Measurements from ENCODE around the gene SEMA4B. TPM values are rescaled to one million over a fixed set of nuclear protein-coding genes. Genes with fewer than 3 reads are reported as not detected.
A peak's percentile ranks its signal among the peaks of the same experiment; 100 is the strongest.

The SEMA4B gene
- polyA plus RNA-seq, 1 donor from 2014 or later, result 191 TPM

DNA sequence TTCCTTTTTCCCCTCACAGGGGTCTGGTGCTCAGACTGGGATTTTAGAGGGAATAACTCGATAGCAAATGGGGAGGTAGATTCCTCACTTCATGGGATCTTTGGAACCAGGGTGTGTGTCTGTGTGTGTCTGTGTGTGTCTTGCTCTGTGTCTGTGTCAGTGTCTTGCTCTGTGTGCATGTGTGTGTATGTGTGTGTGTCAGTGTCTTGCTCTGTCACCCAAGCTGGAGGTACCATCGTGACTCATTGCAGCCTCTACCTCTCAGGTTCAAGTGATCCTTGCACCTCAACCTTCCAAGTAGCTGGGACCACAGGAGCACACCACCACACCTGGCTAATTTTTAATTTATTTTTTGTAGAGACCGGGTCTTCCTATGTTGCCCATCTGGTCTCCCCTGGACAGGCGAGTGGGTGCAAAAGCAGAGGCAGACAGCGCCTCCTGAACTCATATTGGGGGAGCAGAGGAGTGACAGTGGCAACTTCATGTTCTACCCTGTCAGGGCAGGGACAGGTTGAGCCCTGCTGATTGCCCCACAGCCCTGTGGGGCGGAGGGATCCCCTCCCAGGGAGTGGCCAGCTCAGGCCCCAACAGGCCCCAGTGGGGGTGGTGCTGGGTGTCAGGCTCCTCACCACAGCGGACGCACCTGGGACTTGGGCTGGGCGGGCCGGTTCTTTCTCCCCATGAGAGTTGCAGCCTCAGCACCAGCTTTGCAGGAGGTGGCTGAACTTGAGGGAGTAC, 10.4 kb upstream of the SEMA4B start:
- no peaks in the 10 kb centered on the region for H3K9me3 Mint-ChIP-seq
- peaks cover 37 to 73% (median 61%) of the 10 kb centered on the region in 3 donors for H3K4me1 Mint-ChIP-seq
- peak overlapping the region; percentile 95 to 100 (median 96) for H3K27ac Mint-ChIP-seq
- H3K4me3 Mint-ChIP-seq, result peak overlapping the region; percentile 84 to 93 (median 92)
- peaks cover 9% of the 10 kb centered on the region for H3K36me3 Mint-ChIP-seq
- H3K27me3 Mint-ChIP-seq, result no peaks in the 10 kb centered on the region

DNA sequence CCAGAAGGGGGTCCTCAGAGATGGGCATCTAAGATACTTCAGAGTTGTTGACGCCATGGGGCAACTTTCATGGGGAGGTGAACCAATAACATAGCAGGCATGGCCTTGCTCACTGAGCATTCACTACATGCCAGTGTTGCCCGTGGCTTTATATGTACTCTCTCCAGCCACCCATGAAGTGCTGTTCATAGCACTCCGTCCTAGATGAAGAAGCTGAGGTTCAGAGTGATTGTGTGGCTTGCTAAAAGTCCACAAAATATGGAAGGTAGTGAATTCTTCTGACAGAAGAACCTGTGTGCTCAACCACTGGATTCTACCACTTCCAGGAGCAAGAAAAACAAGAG, 9.8 kb upstream of the SEMA4B start:
- Mint-ChIP-seq H3K36me3 (peaks cover 9% of the 10 kb centered on the region), H3K4me1 (peaks cover 37 to 71% (median 63%) of the 10 kb centered on the region in 3 donors), H3K4me3 (peak overlapping the region; percentile 84 to 93 (median 92)), H3K9me3 (no peaks in the 10 kb centered on the region), H3K27ac (peak overlapping the region; percentile 95 to 100 (median 96)), H3K27me3 (no peaks in the 10 kb centered on the region)

DNA sequence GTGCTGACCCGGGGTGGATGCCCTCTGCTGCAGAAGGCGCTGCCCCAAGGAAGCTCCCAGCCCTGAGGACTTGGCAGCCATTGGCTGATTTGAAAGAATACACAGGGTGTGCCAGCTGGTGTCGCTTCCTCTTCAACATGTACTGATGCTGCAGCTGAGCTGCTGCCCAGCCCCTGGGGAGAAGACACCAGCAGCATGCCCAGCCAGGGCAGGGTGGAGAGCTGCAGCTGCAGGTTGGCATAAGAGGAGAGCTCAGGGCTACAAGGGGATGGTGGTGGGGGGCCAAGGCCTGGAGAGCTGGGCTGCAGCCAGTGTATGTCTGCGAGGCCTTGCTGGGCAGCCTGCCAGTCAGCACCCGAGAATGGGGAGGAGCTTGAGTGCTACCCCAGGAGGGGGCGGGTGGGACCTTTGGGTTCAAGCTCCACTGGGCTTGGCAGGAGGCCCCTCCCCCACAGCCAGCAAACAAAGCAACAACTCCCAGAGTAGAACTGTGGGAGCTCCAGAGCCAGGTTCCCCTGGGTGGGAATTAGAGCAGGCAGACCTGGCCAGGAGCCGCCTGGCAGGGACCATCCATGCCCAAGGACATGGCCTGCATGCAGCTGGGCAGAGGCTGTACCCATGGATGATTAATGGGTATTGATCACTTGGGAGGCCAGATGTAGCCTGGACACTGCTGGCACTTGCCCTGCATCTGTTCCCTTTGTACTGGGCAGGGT, 9.2 kb upstream of the SEMA4B start:
- H3K9me3 Mint-ChIP-seq, result no peaks in the 10 kb centered on the region
- H3K27me3 Mint-ChIP-seq, result no peaks in the 10 kb centered on the region
- peak overlapping the region; percentile 95 to 100 (median 96) for H3K27ac Mint-ChIP-seq
- H3K4me3 Mint-ChIP-seq, result peak overlapping the region; percentile 84 to 93 (median 92)
- peaks cover 13% of the 10 kb centered on the region for H3K36me3 Mint-ChIP-seq
- peaks cover 37 to 70% (median 65%) of the 10 kb centered on the region in 3 donors for H3K4me1 Mint-ChIP-seq

DNA sequence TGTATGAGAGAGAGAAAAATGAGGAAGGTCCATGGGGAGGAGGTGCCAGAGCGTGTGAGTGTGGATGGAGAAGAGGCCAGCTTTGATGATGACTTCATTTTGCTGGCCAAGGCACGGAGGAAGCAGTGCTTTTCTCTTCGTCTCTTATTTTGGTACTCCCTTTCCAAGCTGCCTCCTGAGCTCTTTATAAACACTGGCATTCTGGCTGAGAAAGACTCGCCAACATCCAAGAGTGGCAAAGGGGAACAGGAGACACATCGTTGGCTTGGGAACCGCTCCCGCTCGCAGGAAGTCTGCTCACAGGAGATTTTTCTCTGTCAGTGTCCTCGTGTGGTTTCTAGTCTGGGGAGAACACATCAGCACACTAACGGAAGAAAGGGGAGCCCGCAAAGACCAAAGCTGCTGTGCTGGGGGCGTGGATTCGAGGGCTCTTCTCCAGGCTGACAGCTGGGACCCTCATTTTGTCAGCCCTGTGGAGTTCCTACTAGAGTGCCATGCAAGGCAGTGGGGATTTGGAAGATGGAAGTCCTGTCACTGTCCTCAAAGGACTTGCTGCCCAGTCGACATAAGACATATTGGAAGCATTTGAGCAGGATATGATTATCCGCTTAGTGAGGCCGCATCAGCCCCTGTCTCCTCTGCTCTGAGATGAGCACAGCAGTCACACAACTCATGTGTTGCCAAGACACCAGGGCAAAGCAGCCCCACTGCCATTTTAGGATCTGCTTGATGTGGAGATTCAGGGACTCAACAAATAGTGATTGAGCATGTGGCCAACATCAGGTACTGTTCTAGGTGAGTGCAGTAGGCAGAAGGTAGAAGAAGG, 8.0 kb upstream of the SEMA4B start:
- Mint-ChIP-seq H3K4me3 (peak overlapping the region; percentile 84 to 93 (median 91)), H3K27ac (peak overlapping the region; percentile 26 to 100 (median 95)), H3K9me3 (no peaks in the 10 kb centered on the region), H3K27me3 (no peaks in the 10 kb centered on the region), H3K36me3 (peaks cover 13% of the 10 kb centered on the region), H3K4me1 (peaks cover 32 to 64% (median 60%) of the 10 kb centered on the region in 3 donors)

DNA sequence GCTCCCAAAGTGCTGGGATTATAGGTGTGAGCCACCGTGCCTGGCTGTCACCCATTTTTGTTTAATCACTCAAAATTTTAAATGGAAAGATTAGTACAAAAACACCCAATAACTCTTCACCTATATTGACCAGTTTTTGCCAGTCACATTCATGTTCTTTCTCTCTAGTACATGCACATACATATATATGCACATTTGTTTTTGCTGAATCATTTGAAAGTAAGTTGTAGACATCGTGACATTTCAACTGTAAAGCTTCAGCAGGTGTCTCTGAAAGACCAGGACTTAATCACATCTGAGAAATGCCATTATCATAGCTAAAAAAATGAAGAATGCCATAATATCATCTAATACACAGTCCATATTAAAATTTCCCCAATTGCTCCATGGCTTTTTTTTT, 6.5 kb upstream of the SEMA4B start:
- H3K27me3 Mint-ChIP-seq, result no peaks in the 10 kb centered on the region
- no peaks in the 10 kb centered on the region for H3K9me3 Mint-ChIP-seq
- peaks cover 34 to 65% (median 63%) of the 10 kb centered on the region in 3 donors for H3K4me1 Mint-ChIP-seq
- H3K27ac Mint-ChIP-seq, result peak overlapping the region in 2 of 3 donors; percentile 78 to 92
- peak overlapping the region; percentile 35 to 91 (median 80) for H3K4me3 Mint-ChIP-seq
- H3K36me3 Mint-ChIP-seq, result peaks cover 13% of the 10 kb centered on the region

DNA sequence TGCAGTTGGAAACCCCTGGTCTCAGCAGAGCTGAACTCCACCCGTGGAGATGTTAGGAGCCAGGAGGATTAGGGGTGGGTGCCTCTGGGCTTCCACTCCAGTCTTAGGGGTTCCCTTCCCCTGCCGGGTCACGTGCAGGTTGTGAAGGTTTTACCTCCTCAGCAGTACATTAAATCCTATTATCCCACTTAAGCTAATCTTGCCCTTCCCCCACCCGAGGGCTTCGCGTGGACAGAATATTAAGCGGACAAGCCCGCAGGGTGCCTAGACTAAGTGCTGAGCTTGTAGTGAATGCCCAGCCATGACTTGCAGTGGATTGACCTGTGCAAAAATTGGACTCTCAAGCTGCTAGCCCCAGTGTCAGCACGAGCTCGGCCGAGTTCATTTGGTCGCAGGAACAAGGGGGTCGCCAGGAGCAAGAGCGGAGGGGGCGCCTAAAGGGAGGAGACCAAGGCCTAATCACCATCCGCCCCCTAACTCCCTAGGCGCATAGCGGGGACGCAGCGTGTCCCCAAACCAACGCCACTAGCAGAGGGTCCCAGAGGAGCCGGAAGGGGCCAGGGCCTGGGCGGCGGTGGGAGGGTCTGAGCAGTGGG, 498 bp upstream of the SEMA4B start:
- Mint-ChIP-seq H3K4me1 (peaks cover 31 to 55% (median 37%) of the 10 kb centered on the region in 3 donors), H3K27me3 (no peaks in the 10 kb centered on the region), H3K4me3 (peak overlapping the region; percentile 82 to 95 (median 92)), H3K36me3 (peaks cover 6% of the 10 kb centered on the region), H3K27ac (peak overlapping the region; percentile 44 to 90 (median 58)), H3K9me3 (no peaks in the 10 kb centered on the region)

DNA sequence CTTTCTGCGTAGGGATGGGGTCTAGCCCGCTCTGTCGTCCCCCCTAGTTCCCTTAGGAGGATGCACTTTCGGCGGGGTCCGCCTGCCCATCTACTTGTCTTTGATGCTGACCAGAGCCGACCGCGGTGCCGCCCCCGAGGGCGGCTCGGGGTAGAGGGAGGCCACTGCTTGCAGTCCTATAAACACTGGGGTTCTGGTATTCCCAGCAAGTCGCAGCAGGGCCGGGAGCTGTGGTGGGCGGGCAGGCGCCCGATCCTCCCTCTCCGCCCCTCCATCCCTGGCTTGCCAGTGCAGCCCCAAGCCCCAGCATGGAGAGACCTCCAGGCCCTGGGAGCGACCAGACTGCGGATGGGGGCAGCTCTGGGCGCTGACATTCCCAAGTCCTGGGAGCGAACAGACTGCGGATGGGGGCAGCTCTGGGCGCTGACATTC, 830 bp downstream of the SEMA4B start:
- Mint-ChIP-seq H3K36me3 (peaks cover 3% of the 10 kb centered on the region), H3K4me1 (peaks cover 44 to 63% (median 44%) of the 10 kb centered on the region in 3 donors), H3K27me3 (no peaks in the 10 kb centered on the region), H3K27ac (peak overlapping the region in 2 of 3 donors; percentile 77 to 95), H3K4me3 (peak overlapping the region; percentile 92 to 99 (median 97)), H3K9me3 (no peaks in the 10 kb centered on the region)

DNA sequence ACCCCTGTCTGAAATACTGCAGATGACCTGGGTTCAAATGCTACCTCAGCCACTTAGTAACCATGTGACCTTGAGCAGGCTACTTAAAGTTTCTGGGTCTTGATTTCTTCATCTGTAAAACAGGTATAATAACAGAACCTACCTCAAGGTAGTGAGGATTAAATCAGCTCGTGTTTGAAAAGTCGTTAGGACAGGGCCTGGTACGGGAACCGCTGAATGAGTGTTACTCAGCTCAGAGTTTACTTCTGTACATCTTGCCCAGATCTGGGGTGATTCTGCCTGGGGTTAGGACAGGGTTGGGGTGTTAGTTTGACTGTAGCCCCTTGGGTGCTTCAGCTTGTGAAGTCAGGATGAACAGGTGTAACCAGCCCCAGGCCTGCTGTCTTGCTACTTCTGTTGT, 1.8 kb downstream of the SEMA4B start:
- Mint-ChIP-seq H3K4me3 (peak overlapping the region; percentile 92 to 99 (median 97)), H3K27me3 (no peaks in the 10 kb centered on the region), H3K9me3 (no peaks in the 10 kb centered on the region), H3K4me1 (peaks cover 50 to 71% (median 50%) of the 10 kb centered on the region in 3 donors), H3K36me3 (peaks cover 3% of the 10 kb centered on the region), H3K27ac (peak overlapping the region; percentile 77 to 95 (median 78))

DNA sequence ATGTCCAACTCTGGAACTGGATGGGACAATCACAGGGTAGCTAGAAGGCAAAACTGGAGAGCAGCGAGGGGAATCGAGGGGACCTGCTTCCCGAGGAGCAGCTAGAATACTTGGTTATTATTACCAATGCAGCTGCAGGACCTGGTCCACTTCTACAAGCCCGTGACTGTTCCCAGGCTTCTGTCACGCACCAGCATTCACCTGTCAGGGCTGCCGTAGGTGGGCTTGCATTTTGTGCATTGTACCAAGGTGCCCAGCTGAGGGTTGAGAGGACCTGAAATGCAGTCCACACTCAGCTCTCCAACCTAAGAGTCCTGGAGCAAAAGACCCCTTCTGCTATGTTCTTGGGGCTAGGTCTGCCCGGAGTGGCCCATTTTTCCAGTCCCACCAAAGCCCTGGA, 2.3 kb downstream of the SEMA4B start:
- Mint-ChIP-seq H3K27ac (peak overlapping the region; percentile 77 to 95 (median 78)), H3K36me3 (peaks cover 3% of the 10 kb centered on the region)

DNA sequence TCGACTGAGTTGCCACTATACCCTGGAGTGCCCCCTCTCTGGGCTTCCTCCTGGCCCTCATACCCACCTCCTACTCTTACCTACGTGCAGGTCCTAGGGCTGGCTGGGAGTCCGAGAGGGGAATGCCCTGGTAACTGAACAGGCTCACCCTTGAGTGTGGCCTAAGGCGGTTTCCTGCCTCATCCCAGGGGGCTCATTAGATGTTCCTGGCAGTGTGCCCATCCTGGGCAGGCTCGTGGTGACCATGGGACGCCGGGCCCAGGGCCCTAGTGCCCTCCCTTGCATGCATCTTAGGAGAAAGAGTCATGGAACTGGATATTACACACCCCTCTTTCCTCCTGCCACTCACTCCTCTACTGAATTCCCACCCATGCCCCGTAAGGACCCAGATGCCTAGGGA, 2.8 kb downstream of the SEMA4B start:
- Mint-ChIP-seq H3K4me3 (peak overlapping the region; percentile 55 to 95 (median 82)), H3K4me1 (peaks cover 49 to 69% (median 50%) of the 10 kb centered on the region in 3 donors), H3K27ac (peak overlapping the region in 1 of 3 donors; percentile 52), H3K36me3 (peaks cover 3% of the 10 kb centered on the region), H3K9me3 (no peaks in the 10 kb centered on the region), H3K27me3 (no peaks in the 10 kb centered on the region)

More for the DNA sequence above, 2.3 kb downstream of the SEMA4B start:
- H3K27me3 Mint-ChIP-seq, result no peaks in the 10 kb centered on the region
- H3K9me3 Mint-ChIP-seq, result no peaks in the 10 kb centered on the region
- peaks cover 48 to 68% (median 50%) of the 10 kb centered on the region in 3 donors for H3K4me1 Mint-ChIP-seq
- peak overlapping the region; percentile 76 to 99 (median 94) for H3K4me3 Mint-ChIP-seq

DNA sequence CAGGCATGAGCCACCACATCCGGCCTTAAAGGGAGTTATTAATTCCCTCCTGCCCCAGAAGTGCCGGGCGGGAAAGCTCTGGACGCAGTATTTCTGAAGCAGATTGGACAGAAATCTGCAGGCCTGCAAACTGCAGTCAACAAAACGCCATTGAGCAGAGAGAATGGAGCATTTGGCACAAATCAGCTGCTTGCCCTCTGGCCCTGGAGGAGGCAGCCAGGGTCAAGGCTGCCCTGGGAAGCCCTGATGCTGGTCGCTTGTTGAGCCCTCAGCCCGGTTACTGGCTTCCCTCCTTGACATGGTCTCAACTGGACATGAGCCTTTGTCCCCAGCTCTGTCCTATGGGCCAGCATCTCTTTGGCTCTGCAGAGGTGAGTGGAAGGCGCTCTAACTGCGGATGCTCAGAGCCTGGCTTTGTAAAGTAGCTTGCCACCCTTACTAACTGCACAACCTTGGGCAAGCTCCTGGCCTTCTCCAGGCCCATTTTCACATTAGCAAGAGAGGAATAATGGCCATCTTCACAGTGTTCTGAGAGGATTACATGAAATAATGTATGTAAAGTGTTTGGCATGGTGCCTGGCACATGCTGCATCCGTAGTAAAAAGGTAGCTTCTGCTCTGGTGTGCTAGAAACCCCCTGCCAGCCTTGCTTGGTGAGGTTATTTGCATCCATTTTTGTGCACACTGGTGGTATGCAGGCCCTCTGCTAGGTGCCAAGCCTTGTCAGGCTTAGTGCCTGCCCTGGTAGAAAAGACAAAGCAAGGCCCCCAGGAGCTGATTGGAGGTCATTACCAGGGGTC, 4.1 kb downstream of the SEMA4B start:
- H3K27me3 Mint-ChIP-seq, result no peaks in the 10 kb centered on the region

DNA sequence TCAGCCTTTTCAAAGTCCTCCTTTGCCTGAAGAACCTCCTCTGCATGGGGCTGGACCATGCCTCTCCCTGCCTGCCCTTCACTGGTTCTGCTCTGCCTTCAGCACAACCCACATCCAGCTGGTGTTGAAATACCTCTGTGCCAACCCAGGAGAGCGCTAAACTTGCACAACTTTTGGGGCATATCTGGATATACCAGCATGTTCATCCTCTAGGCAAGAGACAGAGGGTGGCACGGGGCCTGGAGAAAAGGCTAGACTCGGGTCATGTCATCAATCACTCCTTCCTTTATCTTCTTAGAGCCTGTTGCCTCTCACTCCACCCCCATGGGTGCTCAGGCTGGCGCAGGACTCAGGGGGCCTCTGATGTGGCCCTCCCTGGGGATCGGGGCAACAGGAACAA, 4.8 kb downstream of the SEMA4B start:
- H3K27ac Mint-ChIP-seq, result peak overlapping the region; percentile 33 to 79 (median 53)
- H3K36me3 Mint-ChIP-seq, result peaks cover 10% of the 10 kb centered on the region

More for the DNA sequence above, 4.1 kb downstream of the SEMA4B start:
- Mint-ChIP-seq H3K36me3 (peaks cover 10% of the 10 kb centered on the region), H3K9me3 (no peaks in the 10 kb centered on the region), H3K27ac (peak overlapping the region; percentile 53 to 79 (median 78)), H3K4me1 (peaks cover 50 to 70% (median 55%) of the 10 kb centered on the region in 3 donors), H3K4me3 (peak overlapping the region; percentile 25 to 95 (median 88))

DNA sequence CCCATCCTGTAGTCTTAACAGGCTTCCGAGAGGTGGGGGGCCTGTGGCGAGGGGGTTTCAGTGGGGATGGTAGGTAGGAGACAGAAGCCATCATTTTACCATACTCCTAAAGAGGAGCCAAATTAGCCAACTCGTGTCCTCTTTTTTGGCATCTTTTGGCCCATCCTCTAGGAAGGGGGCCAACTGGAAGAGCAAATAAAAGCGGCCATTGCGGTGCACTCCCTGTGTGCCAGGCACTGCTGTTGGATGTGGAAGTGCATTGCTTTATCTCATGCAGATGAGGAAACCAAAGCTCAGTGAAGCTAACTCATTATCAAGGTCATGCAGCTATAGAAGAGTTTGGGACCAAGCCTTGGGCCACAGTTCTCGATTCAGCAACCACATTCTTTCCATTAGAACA, 6.1 kb downstream of the SEMA4B start:
- Mint-ChIP-seq H3K27ac (peak overlapping the region in 2 of 3 donors; percentile 79 to 82), H3K27me3 (no peaks in the 10 kb centered on the region), H3K9me3 (no peaks in the 10 kb centered on the region), H3K36me3 (peaks cover 10% of the 10 kb centered on the region), H3K4me3 (peak overlapping the region in 3 of 4 donors; percentile 60 to 95 (median 82)), H3K4me1 (peaks cover 52 to 84% (median 66%) of the 10 kb centered on the region in 3 donors)

More for the DNA sequence above, 4.8 kb downstream of the SEMA4B start:
- Mint-ChIP-seq H3K9me3 (no peaks in the 10 kb centered on the region), H3K4me1 (peaks cover 50 to 72% (median 62%) of the 10 kb centered on the region in 3 donors), H3K4me3 (peak overlapping the region; percentile 25 to 95 (median 88)), H3K27me3 (no peaks in the 10 kb centered on the region)
